Esophagus muscularis mucosa (tissue), 4 donors: ENCODE measurements around the gene ATP5F1B.

ENCODE experiments used
- EP300 ChIP-seq: sonication (generic); formaldehyde crosslinking; IDR thresholded peaks from one replicate; pipeline ENCODE4 v1.6.1; 2017; ENCODE audit warnings: antibody characterized with exemption
- POLR2A ChIP-seq: fragments of 450-650 bp; IDR thresholded peaks from one replicate; pipeline ENCODE4 v1.6.1; 2017; ENCODE audit warnings: antibody characterized with exemption, moderate library complexity, mild to moderate bottlenecking, low read depth
- POLR2AphosphoS5 ChIP-seq, 2 donors: sonication (generic); formaldehyde crosslinking; IDR thresholded peaks; one replicate each; pipeline ENCODE4 v1.6.1; 2017; ENCODE audit warnings: antibody characterized with exemption in 2 of 2
- TF ChIP-seq, protein P1 (sequence below), 3 experiments: fragments of 200-600 bp in 2 of 3; fragments of 450-650 bp in 1 of 3; sonication (generic) in 2 of 3; IDR thresholded peaks; one replicate each; pipeline ENCODE4 v1.5.1; 2017 to 2019; ENCODE audit warnings: antibody characterized with exemption in 3 of 3, mild to moderate bottlenecking in 2 of 3, moderate library complexity in 1 of 3

DNA sequence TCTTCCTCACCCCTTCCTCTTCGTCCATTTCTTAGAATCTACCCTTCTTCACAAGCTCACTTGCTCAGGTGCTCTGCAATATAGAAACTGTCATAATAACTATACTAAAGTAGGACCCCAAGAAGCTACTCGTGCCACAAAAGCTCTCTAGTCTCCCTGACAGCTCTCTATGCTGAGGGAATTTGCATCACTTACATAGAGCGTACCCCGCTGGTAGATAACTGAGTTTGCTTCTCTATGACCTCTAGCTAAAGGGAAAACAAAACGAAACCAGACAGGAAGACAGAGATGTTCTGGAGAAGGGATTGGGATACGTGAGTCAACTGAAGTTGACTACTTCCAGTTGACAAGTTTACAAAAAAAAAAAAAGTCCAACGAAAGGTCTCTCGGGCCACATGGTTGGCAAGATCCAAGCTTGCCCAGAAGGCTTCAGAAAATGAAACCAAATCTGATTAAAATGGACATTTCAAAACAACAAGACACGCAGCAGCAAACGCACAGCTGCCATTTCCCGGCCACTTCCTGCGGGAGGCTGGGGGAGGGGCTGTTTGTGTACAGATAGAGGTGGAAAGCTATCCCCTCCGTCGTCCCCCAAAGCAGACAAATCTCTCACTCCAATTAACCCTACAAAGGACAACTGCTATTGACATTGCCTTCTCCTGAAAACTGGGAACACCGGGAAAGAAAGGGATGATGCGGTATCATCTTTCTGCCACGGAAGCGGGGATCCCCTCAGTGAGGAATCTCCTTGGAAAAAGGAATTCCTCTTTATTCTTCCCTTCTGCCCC lies 16.9 kb downstream of the ATP5F1B start:
- no peak for TF ChIP-seq POLR2A
- TF ChIP-seq, protein P1, sequence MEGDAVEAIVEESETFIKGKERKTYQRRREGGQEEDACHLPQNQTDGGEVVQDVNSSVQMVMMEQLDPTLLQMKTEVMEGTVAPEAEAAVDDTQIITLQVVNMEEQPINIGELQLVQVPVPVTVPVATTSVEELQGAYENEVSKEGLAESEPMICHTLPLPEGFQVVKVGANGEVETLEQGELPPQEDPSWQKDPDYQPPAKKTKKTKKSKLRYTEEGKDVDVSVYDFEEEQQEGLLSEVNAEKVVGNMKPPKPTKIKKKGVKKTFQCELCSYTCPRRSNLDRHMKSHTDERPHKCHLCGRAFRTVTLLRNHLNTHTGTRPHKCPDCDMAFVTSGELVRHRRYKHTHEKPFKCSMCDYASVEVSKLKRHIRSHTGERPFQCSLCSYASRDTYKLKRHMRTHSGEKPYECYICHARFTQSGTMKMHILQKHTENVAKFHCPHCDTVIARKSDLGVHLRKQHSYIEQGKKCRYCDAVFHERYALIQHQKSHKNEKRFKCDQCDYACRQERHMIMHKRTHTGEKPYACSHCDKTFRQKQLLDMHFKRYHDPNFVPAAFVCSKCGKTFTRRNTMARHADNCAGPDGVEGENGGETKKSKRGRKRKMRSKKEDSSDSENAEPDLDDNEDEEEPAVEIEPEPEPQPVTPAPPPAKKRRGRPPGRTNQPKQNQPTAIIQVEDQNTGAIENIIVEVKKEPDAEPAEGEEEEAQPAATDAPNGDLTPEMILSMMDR (IDR thresholded peaks at IDR 0.05), result peak in 1 of 3 experiments; percentile 7
- TF ChIP-seq EP300, result no peak
- TF ChIP-seq POLR2AphosphoS5 (IDR thresholded peaks at IDR 0.05), result peak; percentile 46 to 69
